ENCODE measurements around the gene TLK2. TPM values are rescaled to one million over a fixed set of nuclear protein-coding genes. Genes with fewer than 3 reads are reported as not detected.

TLK2 gene
- total RNA-seq, 1 experiment from 2014 or later = 42.9 TPM

GRCh38 chr17:62631086-62631935 lies 152.7 kb downstream of the TLK2 start:
- ATAC-seq = no peak
- Mint-ChIP-seq H3K27me3 (ENCODE audit: low read depth) (peaks cover 4% of the 10 kb centered on the region; the same call in 1 of the 2 replicates), H3K27ac (no peak overlapping the region), H3K36me3 (no peaks in the 10 kb centered on the region), H3K4me3 (no peak overlapping the region), H3K4me1 (peaks cover 43% of the 10 kb centered on the region), H3K9me3 (no peaks in the 10 kb centered on the region)
- CTCF ChIA-PET = no interaction called here
- POLR2A ChIA-PET = no interaction called here
- no peak for TF ChIP-seq GRHL2 (CRISPR knock-in tag; IDR thresholded peaks at IDR 0.05; ENCODE audit: insufficient replicate concordance, severe bottlenecking)
- no peak for TF ChIP-seq SMAD4 (CRISPR knock-in tag; IDR thresholded peaks at IDR 0.05)
- TF ChIP-seq USF1 (CRISPR knock-in tag; IDR thresholded peaks at IDR 0.05) = no peak
- TF ChIP-seq NFE2L1 (CRISPR knock-in tag; IDR thresholded peaks at IDR 0.05) = no peak
- no peak for TF ChIP-seq ZNF423 (CRISPR knock-in tag; IDR thresholded peaks at IDR 0.05)
- no peak for TF ChIP-seq RORB (CRISPR knock-in tag; IDR thresholded peaks at IDR 0.05)
- TF ChIP-seq TEAD4 (CRISPR knock-in tag; IDR thresholded peaks at IDR 0.05) = no peak
- TF ChIP-seq ZNF121 (CRISPR knock-in tag; IDR thresholded peaks at IDR 0.05) = no peak
- TF ChIP-seq NR3C1 (CRISPR knock-in tag; conservative IDR thresholded peaks at IDR 0.05; ENCODE audit: low read depth) = no peak
- TF ChIP-seq PRDM15 (CRISPR knock-in tag; IDR thresholded peaks at IDR 0.05) = no peak
- TF ChIP-seq ATF6 (CRISPR knock-in tag; IDR thresholded peaks at IDR 0.05) = no peak
- TF ChIP-seq ZSCAN18 (CRISPR knock-in tag; IDR thresholded peaks at IDR 0.05) = no peak
- no peak for TF ChIP-seq RELA (CRISPR knock-in tag; IDR thresholded peaks at IDR 0.05; ENCODE audit: borderline replicate concordance)
- TF ChIP-seq SOX15 (CRISPR knock-in tag; IDR thresholded peaks at IDR 0.05) = no peak
- TF ChIP-seq ZNF425 (CRISPR knock-in tag; conservative IDR thresholded peaks at IDR 0.05) = no peak
- no peak for TF ChIP-seq FOXP1 (CRISPR knock-in tag; IDR thresholded peaks at IDR 0.05; ENCODE audit: borderline replicate concordance)
- TF ChIP-seq MAX (CRISPR knock-in tag; IDR thresholded peaks at IDR 0.05) = no peak
- no peak for TF ChIP-seq PREB (CRISPR knock-in tag; IDR thresholded peaks at IDR 0.05; ENCODE audit: borderline replicate concordance)
- TF ChIP-seq CREB1 (CRISPR knock-in tag; IDR thresholded peaks at IDR 0.05) = no peak
- no peak for TF ChIP-seq PRRX2 (CRISPR knock-in tag; IDR thresholded peaks at IDR 0.05)
- DNase-seq (ENCODE audit: low spot score) = no peak
